H1 (cell line): ENCODE measurements around the gene MYO9B. TPM values are rescaled to one million over a fixed set of nuclear protein-coding genes. Genes with fewer than 3 reads are reported as not detected.

Experiments
- CHD2 ChIP-seq: IDR thresholded peaks from 2 replicates; pipeline ENCODE4 v1.6.1; 2012; ENCODE audit warnings: low read length, improper control_type of control experiment
- POLR2AphosphoS5 ChIP-seq: IDR thresholded peaks from 2 replicates; pipeline ENCODE4 v1.6.1; 2011; ENCODE audit warnings: low read depth, low read length
- polyA plus RNA-seq, 7 experiments: library from polyadenylated mRNA; depleted of rRNA in 3 of 7; stranded (reverse) in 5 of 7; unstranded in 2 of 7; fragments of >200 nt in 5 of 7; fragments of 200-250 nt in 2 of 7; gene quantifications; 1 replicate in 5 of 7; 2 replicates in 1 of 7; 4 replicates in 1 of 7; pipeline versions ENCODE4 v1.2.1 to v1.2.3, GENCODE V29; 2011 to 2013; ENCODE audit warnings: missing spikeins in 2 of 7, mixed read lengths in 2 of 7
- total RNA-seq: library from RNA; stranded (reverse); fragmentation: NEBNext Ultra II Directional; extraction: Animal tissue kit (Norgen Biotek cat#: 25700); gene quantifications from 2 replicates; pipeline ENCODE4 v1.2.1, GENCODE V29; 2021

Gene MYO9B
- total and polyA plus RNA-seq, 2 of the 8 experiments (the other 6 are each of a cell fraction or from before 2014, with no cell fraction given), result 27.6 to 77.1 TPM

DNA sequence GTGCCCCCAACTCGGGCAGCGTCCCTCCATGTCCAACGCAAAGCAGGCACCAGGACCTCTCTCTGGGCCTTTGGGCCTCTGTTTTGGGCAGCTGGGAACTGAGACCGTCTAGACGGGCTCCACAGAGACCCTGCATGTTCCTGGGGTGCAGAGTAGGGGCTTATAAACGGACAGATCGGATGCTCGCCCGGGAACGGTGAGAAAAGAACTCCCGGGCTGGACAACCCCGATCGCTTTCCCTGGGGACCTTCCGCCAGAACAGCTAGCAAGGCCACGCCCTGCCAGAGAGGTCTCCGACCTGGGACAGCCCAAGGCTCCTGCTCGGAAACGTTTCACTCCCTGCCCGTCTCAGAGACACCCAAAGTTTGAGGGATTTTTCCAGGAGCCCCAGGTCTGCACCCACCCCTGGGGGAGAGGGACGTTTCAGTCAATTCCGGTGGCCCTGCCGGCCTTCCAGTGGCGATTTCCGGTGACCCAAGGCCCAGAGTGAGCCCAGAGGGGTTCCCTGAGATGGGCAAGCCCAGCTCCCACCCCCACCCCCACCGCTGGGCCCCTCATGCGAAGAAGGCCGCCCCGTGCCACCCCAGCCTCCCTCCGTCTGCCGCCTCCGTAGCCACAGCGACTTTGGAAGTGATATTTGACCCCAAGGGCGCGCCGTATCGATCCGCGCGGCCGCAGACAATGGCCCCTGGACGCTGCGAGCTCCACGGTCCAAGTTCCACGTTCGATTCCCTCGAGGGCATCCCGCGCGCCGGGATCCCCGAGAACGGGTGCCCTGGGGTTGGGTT, 168.4 kb downstream of the MYO9B start (continued):
- TF ChIP-seq CHD2 (no peak), POLR2AphosphoS5 (no peak; the same call in none of the 2 replicates)
- TF ChIP-seq, all 59 proteins: peak for 3
